Left ventricle myocardium superior (tissue), 1 donor: Measurements from ENCODE around the gene MOB1B. TPM values are rescaled to one million over a fixed set of nuclear protein-coding genes. Genes with fewer than 3 reads are reported as not detected.

ENCODE experiments used
- ATAC-seq: fragments of 200-7000 bp; cut with Tn5 transposase; one replicate; pipeline ENCODE4 v1.9.1; 2020; ENCODE audit warnings: mild to moderate bottlenecking, moderate library complexity
- DNase-seq: peaks from one replicate; pipeline ENCODE4 v3.0.0-alpha.2; 2020
- intact Hi-C: fragments of 100-400 bp; cut with micrococcal nuclease; formaldehyde crosslinking; loops from one replicate; pipeline ENCODE4 v1.11.0; 2022
- total RNA-seq: library from RNA; stranded (reverse); fragmentation: NEBNext Ultra II Directional; extraction: Animal tissue kit (Norgen Biotek cat#: 25700); gene quantifications from one replicate; pipeline ENCODE4 v1.2.1, GENCODE V29; 2021
- donor health status: DM: no; HTN: yes; CAD: no; lungs with severe emphysema.

Gene MOB1B
- total RNA-seq, 1 donor from 2014 or later = 18.4 TPM

DNA sequence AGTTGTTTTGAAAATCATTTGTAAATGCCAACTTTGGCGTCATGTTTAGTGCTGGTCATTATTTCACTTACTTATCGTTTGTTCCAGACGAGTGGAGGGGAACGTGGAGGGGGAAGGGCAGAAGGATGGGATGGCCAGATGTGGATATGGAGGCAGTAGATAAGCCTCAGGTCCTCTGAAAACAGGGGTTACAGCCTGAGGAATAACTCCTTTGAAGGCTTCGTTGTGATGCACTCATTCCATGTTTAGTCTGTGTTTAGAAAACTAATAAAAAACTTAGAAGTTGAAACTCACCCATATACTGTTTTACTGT, 1.1 kb downstream of the MOB1B start:
- intact Hi-C loops = no loop called here
- DNase-seq (no peak), ATAC-seq (no peak)

DNA sequence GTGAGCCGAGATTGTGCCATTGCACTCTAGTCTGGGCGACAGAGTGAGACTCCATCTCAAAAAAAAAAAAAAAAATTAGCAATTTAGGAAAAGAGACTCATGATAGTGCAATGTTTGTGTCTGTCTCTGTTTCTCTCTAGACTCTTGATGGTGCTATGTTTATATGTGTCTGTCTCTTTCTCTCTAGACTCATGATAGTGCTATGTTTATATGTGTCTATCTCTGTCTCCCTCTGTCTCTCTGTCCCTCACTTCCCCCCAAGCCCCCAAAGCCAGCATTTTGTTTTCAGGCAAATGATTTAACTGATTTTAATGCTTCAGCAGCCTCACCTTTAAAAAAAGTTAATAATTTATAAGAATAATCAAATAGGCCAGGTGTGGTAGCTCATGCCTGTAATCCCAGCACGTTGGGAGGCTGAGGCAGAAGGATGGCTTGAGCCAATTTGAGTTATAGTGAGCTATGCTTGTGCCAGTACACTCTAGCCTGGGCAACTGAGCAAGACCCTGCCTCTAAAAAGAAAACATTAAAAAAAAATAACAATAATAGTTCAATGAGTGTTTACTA, 6.9 kb downstream of the MOB1B start:
- intact Hi-C loops = no loop called here
- no peak for DNase-seq
- no peak for ATAC-seq

GRCh38 chr4:70914000-70914399, 11.8 kb downstream of the MOB1B start:
- no peak for ATAC-seq
- DNase-seq = no peak
- intact Hi-C loops = no loop called here

DNA sequence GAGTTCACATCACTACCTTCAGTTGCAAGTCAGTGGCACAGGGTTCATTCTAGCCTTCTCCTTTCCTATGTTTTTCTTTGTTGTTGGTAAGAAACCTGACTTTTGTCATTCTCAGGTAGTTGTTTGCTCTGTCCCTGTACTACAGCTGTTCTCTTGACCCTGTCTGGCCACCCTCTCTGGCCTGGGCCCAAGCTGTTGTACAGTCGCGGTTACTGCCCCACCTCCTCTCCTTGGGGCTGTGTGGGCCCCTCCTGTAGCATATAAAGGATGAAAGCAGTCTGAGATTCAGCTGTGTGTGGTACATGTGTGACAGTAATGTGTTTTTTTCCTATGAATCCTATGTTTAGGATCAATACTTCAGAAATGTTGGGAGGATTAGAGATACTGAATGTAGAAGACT, 12.5 kb downstream of the MOB1B start:
- ATAC-seq (peak; percentile 50), DNase-seq (no peak)
- intact Hi-C loops = no loop called here

- ATAC-seq = no peak
- intact Hi-C loops = no loop called here
- no peak for DNase-seq
Observed at GRCh38 chr4:70915036-70915815, 13.1 kb downstream of the MOB1B start.

DNA sequence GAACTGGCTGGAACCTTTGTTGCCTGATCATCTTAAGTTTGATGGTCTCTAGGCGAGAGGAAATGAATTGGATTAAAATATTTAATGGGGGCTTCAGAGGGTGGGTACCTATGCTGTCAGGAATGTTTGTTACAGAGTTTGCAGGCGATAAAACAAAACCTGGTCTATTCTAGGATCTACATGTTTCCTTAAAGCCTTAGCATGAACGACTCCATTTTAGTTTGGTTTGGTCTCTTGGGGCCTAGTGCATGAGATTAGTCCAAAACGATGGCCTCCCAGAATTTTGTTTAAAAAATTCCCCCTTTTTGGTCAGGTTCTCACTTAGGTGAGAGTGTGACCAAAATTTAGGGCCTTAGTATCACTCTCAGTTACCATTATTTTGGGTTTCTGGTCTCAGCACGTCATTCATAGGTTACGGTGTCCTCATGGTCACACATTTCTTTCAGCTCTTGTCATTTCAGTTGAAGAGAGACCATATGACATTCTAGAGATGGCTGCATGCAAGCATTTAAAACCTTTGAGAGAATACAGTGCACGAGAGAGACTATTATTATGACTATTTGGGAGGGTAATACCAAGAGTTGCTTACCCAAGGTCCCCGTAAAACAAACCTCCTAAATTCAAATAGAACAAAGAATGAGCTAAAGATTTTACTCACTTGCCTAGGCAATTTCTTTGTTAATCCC, 13.8 kb downstream of the MOB1B start:
- intact Hi-C loops = no loop called here
- no peak for ATAC-seq

GRCh38 chr4:70920592-70920991, 18.4 kb downstream of the MOB1B start:
- no peak for DNase-seq
- intact Hi-C loops = no loop called here
- no peak for ATAC-seq

More for the DNA sequence above, 13.8 kb downstream of the MOB1B start:
- no peak for DNase-seq

DNA sequence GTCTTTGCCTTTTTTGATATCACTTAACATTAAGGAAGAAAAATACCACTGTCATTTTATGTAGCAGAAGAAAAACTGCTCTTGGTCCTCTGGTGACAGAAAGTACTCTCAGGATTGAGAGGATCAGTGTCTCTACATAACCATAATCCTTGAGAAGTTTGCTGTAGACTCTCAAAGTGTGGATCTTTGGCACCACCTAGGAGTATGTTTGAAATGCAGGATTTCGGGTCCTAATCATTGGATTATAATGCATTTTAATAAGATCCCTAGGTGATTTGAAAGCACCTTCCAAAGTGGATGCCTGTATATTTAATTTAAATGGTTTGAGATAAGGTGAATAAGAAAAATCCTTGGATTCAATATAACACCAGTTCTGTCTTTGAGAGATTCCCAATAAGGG, 23.2 kb downstream of the MOB1B start:
- intact Hi-C loops = no loop called here
- DNase-seq = no peak
- ATAC-seq = no peak

GRCh38 chr4:70925899-70926635, 23.9 kb downstream of the MOB1B start:
- no peak for DNase-seq
- ATAC-seq = peak; percentile 13
- intact Hi-C loops = no loop called here

DNA sequence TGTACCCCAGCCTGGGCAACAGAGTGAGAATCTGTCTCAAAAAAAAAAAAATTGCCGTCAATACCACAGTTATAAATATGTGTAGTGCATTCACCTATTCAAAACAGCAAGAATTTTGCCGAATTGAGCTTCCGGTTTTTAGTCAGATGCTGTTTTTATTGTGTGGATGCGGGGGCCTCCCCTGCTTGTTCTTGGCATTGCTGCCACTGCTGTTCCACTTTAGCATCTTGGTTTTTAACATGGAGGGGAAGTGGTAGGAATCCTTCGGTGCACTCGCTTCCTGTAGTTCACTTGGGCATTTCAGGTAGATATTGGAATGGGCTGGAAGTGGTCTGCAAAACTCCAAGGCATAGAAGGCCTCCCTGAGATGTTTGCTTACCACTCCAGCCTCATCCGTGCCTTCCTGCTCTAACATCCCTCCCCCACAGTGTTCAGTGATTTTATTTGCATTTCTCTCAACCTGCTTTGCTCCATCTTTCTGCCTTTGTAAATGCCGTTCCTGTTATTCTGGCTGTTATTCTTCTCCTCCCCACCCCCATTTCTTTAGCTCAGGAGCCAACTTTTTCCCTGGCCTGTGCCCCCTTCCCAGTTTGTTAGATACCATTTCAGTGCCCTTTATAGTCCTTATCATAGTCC, 25.5 kb downstream of the MOB1B start:
- ATAC-seq (no peak), DNase-seq (no peak)
- intact Hi-C loops = no loop called here

GRCh38 chr4:70930530-70931256, 28.5 kb downstream of the MOB1B start:
- intact Hi-C loops = no loop called here
- ATAC-seq (no peak), DNase-seq (no peak)

DNA sequence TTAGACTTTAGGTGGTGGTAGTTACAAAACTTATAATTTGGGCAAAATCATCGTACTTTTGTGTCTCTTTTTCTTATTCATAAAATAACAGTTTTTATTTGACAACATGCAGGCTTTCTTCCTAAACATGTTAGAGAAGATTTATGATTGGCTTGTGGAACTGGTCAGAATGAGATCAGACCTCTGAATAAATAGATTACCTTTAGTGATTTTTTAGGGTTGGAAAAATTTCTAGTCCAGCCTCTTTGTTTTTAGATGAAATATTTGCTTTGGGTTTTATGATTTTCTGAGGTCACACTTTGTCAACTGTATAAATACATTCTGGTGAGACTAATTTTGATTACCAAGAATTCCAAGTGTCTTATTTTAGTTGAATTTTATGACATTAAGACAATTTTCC, 29.2 kb downstream of the MOB1B start:
- intact Hi-C loops = no loop called here
- DNase-seq (no peak), ATAC-seq (no peak)

DNA sequence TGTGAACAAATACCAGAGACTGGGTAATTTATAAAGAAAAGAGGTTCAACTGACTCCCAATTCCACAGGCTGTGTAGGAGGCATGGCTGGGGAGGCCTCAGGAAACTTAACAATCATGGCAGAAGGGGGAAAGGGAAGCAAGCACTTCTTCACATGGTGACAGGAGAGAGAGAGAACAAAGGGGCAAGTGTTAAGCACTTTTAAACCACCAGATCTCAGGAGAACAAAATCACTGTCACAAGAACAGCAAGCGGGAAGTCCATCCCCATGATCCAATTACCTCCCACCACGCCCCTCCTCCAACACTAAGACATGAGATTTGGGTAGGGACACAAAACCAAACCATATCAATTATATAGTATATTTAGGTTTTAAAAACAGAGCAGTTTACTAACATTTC, 30.8 kb downstream of the MOB1B start:
- ATAC-seq = no peak
- intact Hi-C loops = no loop called here
- DNase-seq = no peak

DNA sequence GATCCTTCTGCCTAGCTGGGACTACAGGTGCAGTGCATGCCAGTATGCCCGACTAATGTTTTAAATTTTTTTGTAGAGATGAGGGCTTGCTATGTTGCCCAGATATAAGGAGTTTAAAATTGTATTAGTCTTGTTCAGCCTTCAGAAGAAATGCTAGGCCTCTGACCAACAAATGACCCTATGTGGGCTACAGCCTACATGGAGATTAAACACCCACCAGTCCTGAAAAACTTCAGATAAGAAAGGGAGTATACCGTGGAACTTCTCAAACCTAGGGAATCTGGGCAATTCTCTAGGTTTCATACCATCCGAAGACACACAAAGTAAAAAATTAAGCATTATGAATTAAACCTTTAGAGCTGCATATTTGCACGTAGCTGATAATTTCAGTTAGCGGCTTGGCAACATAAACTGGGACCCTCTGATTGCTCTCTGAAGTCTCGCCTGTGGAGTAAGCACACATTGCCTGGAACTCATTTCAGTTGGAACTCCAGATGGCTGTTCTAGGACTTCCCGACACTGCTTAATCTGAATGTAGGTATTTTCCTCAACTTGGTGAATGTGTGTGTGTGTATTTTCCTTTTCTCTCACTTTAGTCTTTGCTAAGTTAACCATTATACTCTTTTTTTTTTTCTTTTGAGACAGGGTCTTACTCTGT, 33.0 kb downstream of the MOB1B start:
- DNase-seq (no peak), ATAC-seq (no peak)
- intact Hi-C loops = no loop called here

DNA sequence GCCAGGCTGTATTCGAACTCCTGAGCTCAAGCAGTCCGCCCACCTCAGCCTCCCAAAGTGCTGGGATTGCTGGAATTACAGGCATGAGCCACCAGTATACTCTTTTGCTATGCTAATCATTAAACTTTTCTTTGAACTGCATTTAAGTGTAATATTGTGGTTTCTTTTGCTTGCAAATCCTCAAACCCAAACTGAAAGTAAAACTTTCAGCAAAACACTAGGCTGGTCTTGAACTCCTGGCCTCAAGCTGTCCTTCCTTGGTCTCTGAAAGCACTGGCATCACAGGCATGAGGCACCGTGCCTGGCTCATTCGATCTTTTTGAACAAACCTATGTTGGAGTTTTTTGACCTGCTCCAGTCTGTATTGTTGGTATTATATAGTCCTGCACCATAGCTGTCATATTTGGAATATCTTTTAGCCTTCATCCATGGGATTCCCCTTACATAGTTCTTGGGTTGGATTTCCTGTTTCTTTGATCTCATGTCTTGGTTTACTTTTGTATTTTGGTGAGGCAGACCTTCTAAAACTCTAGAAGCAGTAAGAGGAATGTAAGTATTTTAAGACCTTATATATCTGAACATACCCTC, 34.1 kb downstream of the MOB1B start:
- intact Hi-C loops = no loop called here
- DNase-seq = no peak
- no peak for ATAC-seq

DNA sequence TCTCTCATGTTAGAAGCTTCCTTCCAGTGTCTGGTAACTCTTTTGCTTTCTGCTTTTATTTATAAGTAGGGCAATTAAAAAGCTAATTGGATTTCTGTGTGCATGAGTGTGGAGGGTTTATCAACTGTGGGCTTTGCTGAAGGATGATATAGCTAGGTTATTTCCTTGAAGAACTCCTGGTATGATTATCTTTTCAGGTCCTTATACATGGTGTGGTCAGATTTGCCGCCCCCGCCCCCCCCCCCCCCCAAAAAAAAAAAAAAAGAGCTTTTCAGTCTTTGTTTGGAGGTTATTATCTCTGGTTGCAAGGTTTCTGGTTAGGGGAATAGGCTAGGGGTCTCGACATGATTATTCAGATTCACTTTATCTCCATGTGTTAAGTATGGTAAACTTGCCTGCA, 35.9 kb downstream of the MOB1B start:
- ATAC-seq (no peak), DNase-seq (no peak)
- intact Hi-C loops = no loop called here

- no peak for DNase-seq
- ATAC-seq = no peak
- intact Hi-C loops = no loop called here
Observed at GRCh38 chr4:70940134-70940533, 38.0 kb downstream of the MOB1B start.

DNA sequence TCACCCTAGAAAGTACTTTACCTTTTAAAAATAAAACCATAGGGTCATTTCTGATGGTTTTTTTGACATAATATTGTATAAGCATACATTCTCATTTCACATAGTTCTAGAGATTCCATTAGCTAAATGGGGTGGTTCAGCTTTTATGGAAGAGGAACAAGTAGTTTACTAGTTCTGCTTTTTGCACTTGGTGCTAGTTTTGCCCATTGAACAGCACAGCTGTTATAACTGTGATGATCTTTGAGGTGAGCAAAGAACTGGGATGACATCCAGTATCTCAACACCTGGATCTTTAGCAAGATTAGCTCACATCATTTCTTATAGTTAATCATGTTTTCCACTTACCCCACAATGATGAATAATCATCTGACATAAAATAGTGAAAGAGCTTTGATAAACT, 40.9 kb downstream of the MOB1B start:
- ATAC-seq = no peak
- DNase-seq = no peak
- intact Hi-C loops = no loop called here
